HTERT RPE-1 (cell line): ENCODE data around the gene TTLL13.

Experiments
- in situ Hi-C: fragments of 300-500 bp; cut with MboI; formaldehyde crosslinking; loops from 4 replicates; pipeline ENCODE4 v1.14.3; 2020; ENCODE audit warnings: low sequenced_read_pairs

TTLL13 gene, protein sequence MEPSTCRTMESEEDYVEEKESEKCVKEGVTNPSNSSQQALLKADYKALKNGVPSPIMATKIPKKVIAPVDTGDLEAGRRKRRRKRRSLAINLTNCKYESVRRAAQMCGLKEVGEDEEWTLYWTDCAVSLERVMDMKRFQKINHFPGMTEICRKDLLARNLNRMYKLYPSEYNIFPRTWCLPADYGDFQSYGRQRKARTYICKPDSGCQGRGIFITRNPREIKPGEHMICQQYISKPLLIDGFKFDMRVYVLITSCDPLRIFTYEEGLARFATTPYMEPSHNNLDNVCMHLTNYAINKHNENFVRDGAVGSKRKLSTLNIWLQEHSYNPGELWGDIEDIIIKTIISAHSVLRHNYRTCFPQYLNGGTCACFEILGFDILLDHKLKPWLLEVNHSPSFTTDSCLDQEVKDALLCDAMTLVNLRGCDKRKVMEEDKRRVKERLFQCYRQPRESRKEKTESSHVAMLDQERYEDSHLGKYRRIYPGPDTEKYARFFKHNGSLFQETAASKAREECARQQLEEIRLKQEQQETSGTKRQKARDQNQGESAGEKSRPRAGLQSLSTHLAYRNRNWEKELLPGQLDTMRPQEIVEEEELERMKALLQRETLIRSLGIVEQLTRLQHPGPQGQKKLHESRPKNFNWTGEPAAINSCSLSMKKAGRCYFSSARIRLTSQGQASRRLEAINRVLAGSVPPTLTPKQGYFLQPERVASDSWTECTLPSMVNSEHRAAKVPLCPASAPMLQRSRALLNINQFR

GRCh38 chr15:90249203-90249863 is at the start of gene TTLL13:
Gene TTLL13, plus strand, starts transcription at chr15:90249556. Its CDS starts 1,075 bp downstream, at chr15:90250631.
- in situ Hi-C loops = no loop called here

GRCh38 chr15:90200534-90201129 is 48.7 kb upstream of the TTLL13 start:
- in situ Hi-C loops = no loop called here

DNA sequence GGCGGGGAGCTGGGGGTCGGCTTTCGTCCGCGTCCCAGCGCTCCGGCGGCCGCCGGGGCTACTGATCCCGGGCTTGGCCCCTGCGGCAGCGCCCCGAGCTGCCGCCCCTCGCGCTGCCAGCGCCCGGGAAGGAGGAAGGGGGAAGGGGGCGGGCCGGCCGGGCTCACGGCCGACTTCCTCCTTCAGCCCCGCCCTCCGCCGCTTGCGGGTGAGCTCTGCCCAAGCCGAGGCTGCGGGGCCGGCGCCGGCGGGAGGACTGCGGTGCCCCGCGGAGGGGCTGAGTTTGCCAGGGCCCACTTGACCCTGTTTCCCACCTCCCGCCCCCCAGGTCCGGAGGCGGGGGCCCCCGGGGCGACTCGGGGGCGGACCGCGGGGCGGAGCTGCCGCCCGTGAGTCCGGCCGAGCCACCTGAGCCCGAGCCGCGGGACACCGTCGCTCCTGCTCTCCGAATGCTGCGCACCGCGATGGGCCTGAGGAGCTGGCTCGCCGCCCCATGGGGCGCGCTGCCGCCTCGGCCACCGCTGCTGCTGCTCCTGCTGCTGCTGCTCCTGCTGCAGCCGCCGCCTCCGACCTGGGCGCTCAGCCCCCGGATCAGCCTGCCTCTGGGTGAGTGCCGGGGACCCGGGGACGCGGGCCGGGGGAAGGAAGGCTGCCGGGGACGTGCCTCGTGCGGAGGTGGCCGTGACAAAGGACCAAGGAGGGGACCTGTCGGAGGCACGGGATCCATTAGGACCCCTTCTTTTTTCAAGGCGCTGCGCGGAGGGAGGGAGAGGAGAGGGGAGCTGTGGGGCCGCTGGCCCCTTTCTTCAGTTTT is 48.0 kb upstream of the TTLL13 start, which contains the start of gene SEMA4B:
SEMA4B (plus strand) TSS at position 201 of the 814 bp plus-strand sequence; CDS start at position 450, 249 bp downstream.
- in situ Hi-C loops = no loop called here

GRCh38 chr15:90201944-90202375 is 47.4 kb upstream of the TTLL13 start:
- in situ Hi-C loops = no loop called here

- in situ Hi-C loops = no loop called here
Observed at GRCh38 chr15:90202929-90203328, 46.4 kb upstream of the TTLL13 start.

- in situ Hi-C loops = no loop called here
Observed at GRCh38 chr15:90203473-90203872, 45.9 kb upstream of the TTLL13 start.

- in situ Hi-C loops = no loop called here
Observed at GRCh38 chr15:90203922-90204321, 45.4 kb upstream of the TTLL13 start.

DNA sequence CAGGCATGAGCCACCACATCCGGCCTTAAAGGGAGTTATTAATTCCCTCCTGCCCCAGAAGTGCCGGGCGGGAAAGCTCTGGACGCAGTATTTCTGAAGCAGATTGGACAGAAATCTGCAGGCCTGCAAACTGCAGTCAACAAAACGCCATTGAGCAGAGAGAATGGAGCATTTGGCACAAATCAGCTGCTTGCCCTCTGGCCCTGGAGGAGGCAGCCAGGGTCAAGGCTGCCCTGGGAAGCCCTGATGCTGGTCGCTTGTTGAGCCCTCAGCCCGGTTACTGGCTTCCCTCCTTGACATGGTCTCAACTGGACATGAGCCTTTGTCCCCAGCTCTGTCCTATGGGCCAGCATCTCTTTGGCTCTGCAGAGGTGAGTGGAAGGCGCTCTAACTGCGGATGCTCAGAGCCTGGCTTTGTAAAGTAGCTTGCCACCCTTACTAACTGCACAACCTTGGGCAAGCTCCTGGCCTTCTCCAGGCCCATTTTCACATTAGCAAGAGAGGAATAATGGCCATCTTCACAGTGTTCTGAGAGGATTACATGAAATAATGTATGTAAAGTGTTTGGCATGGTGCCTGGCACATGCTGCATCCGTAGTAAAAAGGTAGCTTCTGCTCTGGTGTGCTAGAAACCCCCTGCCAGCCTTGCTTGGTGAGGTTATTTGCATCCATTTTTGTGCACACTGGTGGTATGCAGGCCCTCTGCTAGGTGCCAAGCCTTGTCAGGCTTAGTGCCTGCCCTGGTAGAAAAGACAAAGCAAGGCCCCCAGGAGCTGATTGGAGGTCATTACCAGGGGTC is 44.1 kb upstream of the TTLL13 start:
- in situ Hi-C loops = no loop called here

DNA sequence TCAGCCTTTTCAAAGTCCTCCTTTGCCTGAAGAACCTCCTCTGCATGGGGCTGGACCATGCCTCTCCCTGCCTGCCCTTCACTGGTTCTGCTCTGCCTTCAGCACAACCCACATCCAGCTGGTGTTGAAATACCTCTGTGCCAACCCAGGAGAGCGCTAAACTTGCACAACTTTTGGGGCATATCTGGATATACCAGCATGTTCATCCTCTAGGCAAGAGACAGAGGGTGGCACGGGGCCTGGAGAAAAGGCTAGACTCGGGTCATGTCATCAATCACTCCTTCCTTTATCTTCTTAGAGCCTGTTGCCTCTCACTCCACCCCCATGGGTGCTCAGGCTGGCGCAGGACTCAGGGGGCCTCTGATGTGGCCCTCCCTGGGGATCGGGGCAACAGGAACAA is 43.5 kb upstream of the TTLL13 start:
- in situ Hi-C loops = no loop called here

DNA sequence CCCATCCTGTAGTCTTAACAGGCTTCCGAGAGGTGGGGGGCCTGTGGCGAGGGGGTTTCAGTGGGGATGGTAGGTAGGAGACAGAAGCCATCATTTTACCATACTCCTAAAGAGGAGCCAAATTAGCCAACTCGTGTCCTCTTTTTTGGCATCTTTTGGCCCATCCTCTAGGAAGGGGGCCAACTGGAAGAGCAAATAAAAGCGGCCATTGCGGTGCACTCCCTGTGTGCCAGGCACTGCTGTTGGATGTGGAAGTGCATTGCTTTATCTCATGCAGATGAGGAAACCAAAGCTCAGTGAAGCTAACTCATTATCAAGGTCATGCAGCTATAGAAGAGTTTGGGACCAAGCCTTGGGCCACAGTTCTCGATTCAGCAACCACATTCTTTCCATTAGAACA is 42.1 kb upstream of the TTLL13 start:
- in situ Hi-C loops = no loop called here

GRCh38 chr15:90208356-90208755 is 41.0 kb upstream of the TTLL13 start:
- in situ Hi-C loops = no loop called here

GRCh38 chr15:90209591-90209990 is 39.8 kb upstream of the TTLL13 start:
- in situ Hi-C loops = no loop called here

DNA sequence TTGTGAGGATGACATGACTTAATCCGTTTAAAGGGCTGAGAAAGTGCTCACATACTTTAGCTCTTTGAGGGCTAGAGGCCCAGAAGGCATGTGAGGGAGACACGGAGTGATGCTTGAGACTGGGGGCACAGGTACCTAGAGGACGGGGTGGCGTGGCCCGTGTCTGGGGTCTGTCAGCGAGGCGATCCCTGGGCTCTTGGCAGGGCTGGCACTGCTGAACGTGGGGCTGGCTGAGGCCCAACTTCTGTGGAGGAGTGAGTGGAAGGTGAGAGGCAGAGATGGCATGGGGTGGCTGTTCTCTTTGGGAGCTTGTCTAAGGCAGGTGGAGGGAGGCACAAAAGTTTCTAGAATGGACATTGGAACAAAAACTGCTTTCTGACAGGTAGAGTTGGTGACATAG is 38.8 kb upstream of the TTLL13 start:
- in situ Hi-C loops = no loop called here

DNA sequence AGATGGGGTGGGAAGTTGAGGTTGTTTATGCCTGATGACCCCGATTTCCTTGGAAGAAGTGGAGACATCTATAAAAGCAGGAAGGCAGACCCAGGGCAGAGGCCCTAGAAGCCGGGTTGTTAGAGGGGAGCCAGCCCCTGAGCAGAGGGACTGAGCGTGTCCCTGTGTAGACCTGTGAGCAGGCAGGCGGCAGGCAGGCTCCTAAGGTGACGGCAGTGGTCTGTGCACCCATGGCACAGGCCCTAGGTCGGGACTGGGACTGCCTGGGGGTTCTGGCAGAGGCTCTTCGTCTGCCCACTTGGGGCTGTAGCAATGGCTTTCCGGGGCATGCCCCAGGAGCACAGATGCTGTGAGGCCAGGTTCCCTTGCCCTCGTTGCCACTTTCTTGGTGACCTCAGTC is 38.3 kb upstream of the TTLL13 start:
- in situ Hi-C loops = no loop called here

DNA sequence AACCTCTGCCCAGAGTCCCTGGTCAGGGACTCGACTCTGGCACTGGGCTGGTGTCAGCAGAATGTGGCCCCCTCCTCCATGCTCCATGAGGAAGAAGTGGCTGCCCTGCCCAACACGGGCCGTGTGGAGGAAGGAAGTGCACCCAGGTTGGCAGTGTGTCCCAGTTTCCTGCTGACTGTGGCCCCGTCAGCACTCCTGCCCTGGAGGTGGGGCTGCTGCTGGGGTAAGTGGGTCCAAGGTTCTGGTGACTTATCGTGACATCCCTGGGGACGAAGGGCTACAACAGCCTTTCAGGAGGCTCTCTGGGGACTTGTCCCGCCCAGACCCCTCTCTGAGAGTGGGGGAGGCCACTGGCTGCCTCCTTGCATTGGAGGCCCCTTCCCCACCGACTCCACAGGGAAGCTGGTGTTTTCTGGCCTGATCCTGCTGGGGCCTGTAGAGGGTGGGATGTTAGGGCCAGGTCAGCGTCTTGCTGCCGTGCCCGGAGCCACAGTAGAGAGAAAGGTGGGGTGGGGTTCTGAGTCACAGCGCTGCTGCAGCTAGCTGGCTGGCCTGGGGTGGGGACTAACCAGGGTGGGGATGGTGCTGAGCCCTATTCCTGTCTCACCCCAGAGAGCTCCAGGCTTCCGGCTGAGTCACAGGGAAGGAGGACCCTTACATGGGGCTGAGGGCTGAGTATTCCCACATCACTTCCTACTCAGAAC is 37.8 kb upstream of the TTLL13 start:
- in situ Hi-C loops = no loop called here

DNA sequence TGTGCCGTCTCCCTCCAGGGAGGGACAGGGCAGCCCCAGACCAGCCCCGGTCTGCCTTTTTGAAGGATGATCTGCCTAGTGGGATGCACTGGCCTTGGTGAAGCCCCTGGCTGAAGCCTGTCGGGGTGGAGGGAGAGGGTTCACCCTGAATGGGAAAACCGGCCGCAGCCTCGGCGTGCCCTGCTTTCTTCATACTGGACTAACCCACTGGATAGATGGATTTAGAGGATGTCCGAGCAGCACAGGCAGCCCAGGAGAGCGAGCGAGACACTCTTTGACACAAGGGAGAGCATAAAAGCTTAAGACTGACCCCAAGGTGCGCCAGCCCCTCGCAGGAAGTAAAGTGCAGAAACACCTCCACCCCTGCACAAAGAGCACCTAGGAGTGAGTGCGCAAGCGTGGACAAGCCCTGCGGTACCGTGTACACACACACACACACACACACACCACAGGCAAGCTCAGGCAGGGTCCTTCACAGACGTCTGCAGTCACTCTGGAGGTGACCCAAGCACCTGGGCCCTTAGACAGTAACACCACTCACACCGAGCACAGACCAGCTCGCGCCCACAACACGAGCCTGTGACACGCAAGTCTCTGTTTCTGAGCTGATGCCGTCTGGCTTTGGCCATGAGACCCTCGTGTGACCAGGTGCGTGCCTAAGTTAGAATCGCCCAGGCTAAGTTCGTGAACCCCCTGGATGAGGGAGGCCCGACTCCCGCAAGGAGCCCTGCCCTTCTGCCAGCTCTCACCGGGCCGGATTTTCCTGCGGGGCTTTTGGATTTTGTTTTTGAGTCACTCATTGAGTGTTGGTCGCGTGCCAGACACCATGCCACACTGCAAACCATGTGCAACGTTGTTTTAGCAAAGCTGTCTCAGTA is 36.9 kb upstream of the TTLL13 start:
- in situ Hi-C loops = no loop called here

GRCh38 chr15:90213122-90213817 is 36.1 kb upstream of the TTLL13 start:
- in situ Hi-C loops = no loop called here
